Natural killer cell (primary cell): ENCODE measurements around the gene TMEM145. TPM values are rescaled to one million over a fixed set of nuclear protein-coding genes. Genes with fewer than 3 reads are reported as not detected.

Source experiments
- ATAC-seq, 3 donors: fragments of 150-1000 bp in 2 of 3; fragments of 200-7000 bp in 1 of 3; cut with Tn5 transposase; 1 replicate in 1 of 3; 2 replicates in 2 of 3; pipeline ENCODE4 v1.10.0; 2021; ENCODE audit warnings: mild to moderate bottlenecking in 2 of 3, moderate library complexity in 2 of 3
- DNase-seq, 2 donors: peaks; one replicate each; pipeline versions ENCODE4 v3.0.0 to v3.0.0-alpha.2; 2013 to 2021; ENCODE audit warnings: mixed read lengths in 1 of 2
- H3K27ac ChIP-seq: one replicate; pipeline ENCODE4 v1.5.1; 2013; ENCODE audit warnings: mild to moderate bottlenecking, low read length
- H3K27me3 ChIP-seq: one replicate; pipeline ENCODE4 v1.6.1; 2013; ENCODE audit warnings: low read length; ENCODE audit not compliant: control insufficient read depth, insufficient read depth
- H3K36me3 ChIP-seq: one replicate; pipeline ENCODE4 v1.6.1; 2013; ENCODE audit warnings: low read length; ENCODE audit not compliant: control insufficient read depth, insufficient read depth
- H3K4me1 ChIP-seq: one replicate; pipeline ENCODE4 v1.6.1; 2013; ENCODE audit warnings: low read length; ENCODE audit not compliant: control insufficient read depth, insufficient read depth
- H3K4me3 ChIP-seq: one replicate; pipeline ENCODE4 v1.5.1; 2013; ENCODE audit warnings: low read length
- H3K9me3 ChIP-seq: one replicate; pipeline ENCODE4 v1.6.1; 2013; ENCODE audit warnings: low read length; ENCODE audit not compliant: control insufficient read depth, insufficient read depth
- H3K27ac Mint-ChIP-seq, 2 donors: one replicate each; pipeline ENCODE4 v1.8.0; 2022; ENCODE audit warnings: mild to moderate bottlenecking in 2 of 2, mixed read lengths in 2 of 2, moderate library complexity in 1 of 2
- H3K27me3 Mint-ChIP-seq, 2 donors: one replicate each; pipeline ENCODE4 v1.8.0; 2022; ENCODE audit warnings: low read depth in 2 of 2, mixed read lengths in 2 of 2
- H3K36me3 Mint-ChIP-seq: one replicate; pipeline ENCODE4 v1.8.0; 2022; ENCODE audit warnings: mixed read lengths
- H3K4me1 Mint-ChIP-seq, 2 donors: one replicate each; pipeline ENCODE4 v1.8.0; 2022; ENCODE audit warnings: mixed read lengths in 2 of 2
- H3K4me3 Mint-ChIP-seq: one replicate; pipeline ENCODE4 v1.8.0; 2022; ENCODE audit warnings: mild to moderate bottlenecking, moderate library complexity, mixed read lengths
- H3K9me3 Mint-ChIP-seq, 2 donors: one replicate each; pipeline ENCODE4 v1.8.0; 2022; ENCODE audit warnings: mixed read lengths in 2 of 2
- WGBS: methylation state at CpG from one replicate; pipeline ENCODE4 v1.1.7; 2013; ENCODE audit warnings: missing lambda C conversion rate; ENCODE audit not compliant: insufficient coverage; 5-methylcytosine and 5-hydroxymethylcytosine counted together
- intact Hi-C: fragments of 100-400 bp; cut with micrococcal nuclease; formaldehyde crosslinking; loops from one replicate; pipeline ENCODE4 v1.14.2; 2022
- total RNA-seq, 4 donors: library from RNA; stranded (reverse); fragments of 120-200 nt in 1 of 4; gene quantifications; one replicate each; pipeline versions ENCODE4 v1.2.3 to v1.2.4, GENCODE V29; 2013 to 2022
- TF ChIP-seq, protein P1 (sequence below): fragments of 200-600 bp; IDR thresholded peaks from one replicate; pipeline ENCODE4 v1.8.0; 2022; ENCODE audit warnings: antibody characterized with exemption

Gene TMEM145
- total RNA-seq, 3 donors from 2014 or later (not counting 1 experiment from before 2014, with no cell fraction given) = not detected

GRCh38 chr19:42317535-42317934 is 4.4 kb downstream of the TMEM145 start:
- intact Hi-C loops = no loop called here
- Histone ChIP-seq H3K36me3 (no peaks in the 10 kb centered on the region), H3K4me1 (peaks cover 31% of the 10 kb centered on the region), H3K4me3 (no peak overlapping the region), H3K27me3 (peaks cover 13% of the 10 kb centered on the region), H3K27ac (no peak overlapping the region), H3K9me3 (no peaks in the 10 kb centered on the region)
- ATAC-seq = no peak
- Mint-ChIP-seq H3K27me3 (peaks cover 17 to 33% of the 10 kb centered on the region in 2 donors), H3K4me3 (peak overlapping the region; percentile 22), H3K9me3 (no peaks in the 10 kb centered on the region), H3K4me1 (peaks cover 15 to 27% of the 10 kb centered on the region in 2 donors), H3K36me3 (no peaks in the 10 kb centered on the region), H3K27ac (peak overlapping the region in 1 of 2 donors; percentile 8)
- TF ChIP-seq, protein P1, sequence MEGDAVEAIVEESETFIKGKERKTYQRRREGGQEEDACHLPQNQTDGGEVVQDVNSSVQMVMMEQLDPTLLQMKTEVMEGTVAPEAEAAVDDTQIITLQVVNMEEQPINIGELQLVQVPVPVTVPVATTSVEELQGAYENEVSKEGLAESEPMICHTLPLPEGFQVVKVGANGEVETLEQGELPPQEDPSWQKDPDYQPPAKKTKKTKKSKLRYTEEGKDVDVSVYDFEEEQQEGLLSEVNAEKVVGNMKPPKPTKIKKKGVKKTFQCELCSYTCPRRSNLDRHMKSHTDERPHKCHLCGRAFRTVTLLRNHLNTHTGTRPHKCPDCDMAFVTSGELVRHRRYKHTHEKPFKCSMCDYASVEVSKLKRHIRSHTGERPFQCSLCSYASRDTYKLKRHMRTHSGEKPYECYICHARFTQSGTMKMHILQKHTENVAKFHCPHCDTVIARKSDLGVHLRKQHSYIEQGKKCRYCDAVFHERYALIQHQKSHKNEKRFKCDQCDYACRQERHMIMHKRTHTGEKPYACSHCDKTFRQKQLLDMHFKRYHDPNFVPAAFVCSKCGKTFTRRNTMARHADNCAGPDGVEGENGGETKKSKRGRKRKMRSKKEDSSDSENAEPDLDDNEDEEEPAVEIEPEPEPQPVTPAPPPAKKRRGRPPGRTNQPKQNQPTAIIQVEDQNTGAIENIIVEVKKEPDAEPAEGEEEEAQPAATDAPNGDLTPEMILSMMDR = no peak
- 92% methylated on average over 13 of the region's 13 CpGs for WGBS
- no peak for DNase-seq

GRCh38 chr19:42322305-42322704 is 9.2 kb downstream of the TMEM145 start:
- 81% methylated on average over 9 of the region's 9 CpGs for WGBS
- no peak overlapping the region for H3K27ac Mint-ChIP-seq
- intact Hi-C loops = no loop called here

DNA sequence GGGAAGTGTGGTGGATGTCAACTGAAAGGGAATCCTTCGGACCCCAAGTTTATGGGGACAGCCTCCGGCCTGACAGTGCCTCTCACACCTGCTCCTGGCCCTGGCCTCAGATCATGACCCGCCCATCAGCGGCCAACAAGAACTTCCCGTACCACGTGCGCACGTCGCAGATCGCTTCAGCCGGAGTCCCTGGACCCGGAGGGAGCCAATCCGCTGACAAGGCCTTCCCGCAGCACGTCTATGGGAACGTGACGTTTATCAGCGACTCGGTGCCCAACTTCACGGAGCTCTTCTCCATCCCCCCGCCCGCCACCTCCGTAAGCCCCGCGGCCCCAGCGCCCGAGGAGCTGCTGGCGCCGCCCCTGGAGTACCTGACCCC is 10.4 kb downstream of the TMEM145 start:
- no peak overlapping the region for H3K4me3 Mint-ChIP-seq
- Histone ChIP-seq H3K9me3 (no peaks in the 10 kb centered on the region), H3K27ac (no peak overlapping the region), H3K4me1 (peaks cover 20% of the 10 kb centered on the region), H3K27me3 (peaks cover 8% of the 10 kb centered on the region), H3K36me3 (no peaks in the 10 kb centered on the region), H3K4me3 (no peak overlapping the region)
- intact Hi-C loops = no loop called here
- no peaks in the 10 kb centered on the region for H3K9me3 Mint-ChIP-seq
- 32% methylated on average over 29 of the region's 29 CpGs for WGBS
- H3K4me1 Mint-ChIP-seq = peaks cover 17 to 23% of the 10 kb centered on the region in 2 donors
- H3K27ac Mint-ChIP-seq = no peak overlapping the region
- peaks cover 15 to 19% of the 10 kb centered on the region in 2 donors for H3K27me3 Mint-ChIP-seq
- peaks cover 5% of the 10 kb centered on the region for H3K36me3 Mint-ChIP-seq
- DNase-seq (no peak), ATAC-seq (no peak)
- TF ChIP-seq, protein P1 = no peak

More at GRCh38 chr19:42322305-42322704, 9.2 kb downstream of the TMEM145 start:
- Histone ChIP-seq H3K27me3 (peaks cover 8% of the 10 kb centered on the region), H3K9me3 (no peaks in the 10 kb centered on the region), H3K36me3 (no peaks in the 10 kb centered on the region), H3K4me1 (peaks cover 25% of the 10 kb centered on the region), H3K4me3 (no peak overlapping the region), H3K27ac (no peak overlapping the region)
- Mint-ChIP-seq H3K27me3 (peaks cover 15 to 19% of the 10 kb centered on the region in 2 donors), H3K36me3 (peaks cover 5% of the 10 kb centered on the region), H3K4me1 (peaks cover 18 to 27% of the 10 kb centered on the region in 2 donors), H3K4me3 (no peak overlapping the region), H3K9me3 (no peaks in the 10 kb centered on the region)
- DNase-seq (no peak), ATAC-seq (no peak)
- TF ChIP-seq, protein P1 = no peak
